GM23338 (cell line): ENCODE results near the gene DNAAF3.

ENCODE experiments used
- CTCF ChIP-seq, 2 experiments: fragments of 200-600 bp in 1 of 2; sonication (generic) in 1 of 2; conservative IDR thresholded peaks; 2 replicates each; pipeline versions ENCODE4 v1.5.1 to v1.6.1; 2016 to 2017; ENCODE audit warnings: antibody characterized with exemption in 2 of 2, low read depth in 2 of 2, mild to moderate bottlenecking in 2 of 2, moderate library complexity in 1 of 2
- EZH2 ChIP-seq: fragments of 200-600 bp; sonication (generic); IDR thresholded peaks from one replicate; pipeline ENCODE4 v1.8.0; 2017; ENCODE audit warnings: antibody characterized with exemption, mild to moderate bottlenecking, low read depth; ENCODE audit not compliant: unreplicated experiment
- NANOG ChIP-seq: IDR thresholded peaks from 2 replicates; pipeline ENCODE4 v1.6.1; 2016; ENCODE audit warnings: antibody characterized with exemption, borderline replicate concordance
- POLR2AphosphoS5 ChIP-seq: IDR thresholded peaks from 2 replicates; pipeline ENCODE4 v1.6.1; 2016; ENCODE audit warnings: antibody characterized with exemption, low read depth
- ZNF114 ChIP-seq: fragments of 250-450 bp; sonication (Bioruptor Pico); IDR thresholded peaks from 2 replicates; pipeline ENCODE4 v1.5.0; 2020; ENCODE audit warnings: mild to moderate bottlenecking, moderate library complexity
- ZNF331 ChIP-seq: fragments of 250-450 bp; sonication (Bioruptor Pico); IDR thresholded peaks from 2 replicates; pipeline ENCODE4 v1.5.0; 2020; ENCODE audit warnings: low read depth, mild to moderate bottlenecking, moderate library complexity

- no peak for TF ChIP-seq CTCF (conservative IDR thresholded peaks at IDR 0.05; ENCODE audit: low read depth in 2 of 2)
- no peak for TF ChIP-seq EZH2
- TF ChIP-seq ZNF114, result no peak
- TF ChIP-seq POLR2AphosphoS5, result no peak
- TF ChIP-seq ZNF331 (CRISPR knock-in tag), result no peak
- no peak for TF ChIP-seq NANOG
These were observed 2.7 kb upstream of the DNAAF3 start for GRCh38 chr19:55169136-55169535.
